Iris pigment epithelial cell (primary cell): ENCODE measurements around the gene AP5Z1.
"Not testable (repeated sequence)": the region's sequence is repeated elsewhere in the genome, so short reads cannot be mapped to it uniquely, and the experiment has no call there.

ENCODE experiments used
- DNase-seq: peaks from one replicate; pipeline ENCODE4 v3.0.0-alpha.2; 2011; ENCODE audit warnings: low read depth

The AP5Z1 gene

GRCh38 chr7:4802577-4802976 is 27.2 kb downstream of the AP5Z1 start:
- not testable (repeated sequence) for DNase-seq

GRCh38 chr7:4803397-4804241 is 28.2 kb downstream of the AP5Z1 start:
- no peak for DNase-seq

DNA sequence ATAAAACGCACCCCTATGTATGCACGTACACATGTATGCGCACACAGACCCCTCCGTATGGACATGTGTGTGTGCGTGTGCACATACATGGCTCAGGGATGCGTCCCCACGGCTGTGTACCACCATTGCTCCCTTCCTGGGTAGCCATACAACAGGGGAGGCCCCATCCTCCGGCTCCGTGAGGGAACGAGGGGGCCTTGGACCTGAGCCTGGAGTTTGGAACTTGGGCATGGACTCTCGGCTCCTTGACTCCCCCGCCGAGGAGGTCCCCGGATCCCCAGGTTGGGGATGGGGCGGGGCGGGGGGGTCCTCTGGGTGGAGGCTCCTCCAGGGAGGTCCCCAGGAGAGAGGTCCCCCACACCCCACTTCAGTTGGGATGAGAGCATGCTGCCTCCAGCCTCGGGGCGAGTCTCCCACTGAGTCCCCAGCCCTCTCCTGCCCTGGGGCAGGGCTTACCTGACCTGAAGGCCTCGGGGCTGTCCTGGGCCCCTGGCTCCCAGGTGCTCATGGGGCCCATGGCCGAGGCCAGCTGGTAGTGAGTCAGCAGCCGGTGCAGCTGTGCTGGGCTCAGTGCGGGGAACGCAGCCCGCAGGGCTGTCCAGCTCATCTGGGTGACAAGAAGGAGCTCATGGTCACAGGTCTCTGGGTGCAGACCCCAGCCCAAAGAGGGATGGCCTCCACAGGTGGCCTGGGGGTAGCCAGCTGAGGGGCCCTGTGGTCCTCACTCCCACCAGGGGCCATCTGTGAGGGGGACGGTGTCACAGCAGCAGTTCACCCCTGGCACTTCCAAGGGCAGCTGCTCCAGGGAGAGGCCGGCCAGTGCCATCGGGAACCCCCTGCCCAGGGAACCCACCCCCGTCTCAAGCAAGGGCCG is 29.9 kb downstream of the AP5Z1 start:
- no peak for DNase-seq

- DNase-seq = no peak
Measured at GRCh38 chr7:4805984-4806300, 30.5 kb downstream of the AP5Z1 start.

DNA sequence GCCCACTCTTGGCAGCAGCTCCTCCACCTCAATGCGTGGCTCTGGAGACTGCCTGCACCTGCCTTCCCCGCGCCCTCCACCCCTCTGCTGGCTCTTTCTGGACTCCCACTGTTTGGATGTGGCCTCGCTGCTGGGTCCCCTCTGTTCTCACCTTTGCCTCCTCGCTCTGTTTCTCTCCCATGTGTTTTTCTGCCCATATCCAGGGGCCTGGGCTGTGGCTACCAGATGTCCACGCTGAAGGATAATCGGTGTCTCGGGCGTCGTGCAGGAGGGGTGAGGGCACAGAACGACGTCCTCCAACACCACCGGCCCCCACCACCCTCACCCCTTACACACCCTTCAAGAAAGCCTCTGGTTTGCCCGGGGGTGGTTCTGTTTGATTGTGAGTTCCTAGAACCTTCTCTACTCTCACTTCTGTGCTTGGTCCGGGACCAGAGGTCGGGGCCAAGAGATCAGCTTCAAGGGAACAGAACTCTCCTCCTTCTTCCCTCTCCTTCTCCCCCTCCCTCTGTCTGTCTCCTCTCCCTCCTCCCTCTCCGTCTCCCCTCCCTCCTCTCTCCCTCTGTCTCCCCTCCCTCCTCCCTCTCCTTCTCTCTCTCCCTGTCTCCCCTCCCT is 31.7 kb downstream of the AP5Z1 start:
- no peak for DNase-seq

- no peak for DNase-seq
Measured at GRCh38 chr7:4807598-4808016, 32.2 kb downstream of the AP5Z1 start.

- no peak for DNase-seq
Measured at GRCh38 chr7:4808026-4808425, 32.6 kb downstream of the AP5Z1 start.

DNA sequence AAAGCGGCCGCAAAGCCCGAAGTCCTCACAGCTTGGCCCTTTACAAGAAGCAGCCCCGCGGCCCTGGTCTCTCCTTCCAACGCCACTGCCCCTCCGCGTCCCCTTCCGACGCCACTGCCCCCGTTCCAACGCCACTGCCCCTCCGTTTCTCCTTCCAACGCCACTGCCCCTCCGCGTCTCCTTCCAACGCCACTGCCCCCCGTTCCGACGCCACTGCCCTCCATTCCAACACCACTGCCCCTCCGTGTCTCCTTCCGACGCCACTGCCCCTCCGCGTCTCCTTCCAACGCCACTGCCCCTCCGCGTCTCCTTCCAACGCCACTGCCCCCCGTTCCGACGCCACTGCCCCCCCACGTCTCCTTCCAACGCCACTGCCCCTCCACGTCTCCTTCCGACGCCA is 33.1 kb downstream of the AP5Z1 start:
- no peak for DNase-seq

- DNase-seq = no peak
Measured at GRCh38 chr7:4809091-4809591, 33.7 kb downstream of the AP5Z1 start.

DNA sequence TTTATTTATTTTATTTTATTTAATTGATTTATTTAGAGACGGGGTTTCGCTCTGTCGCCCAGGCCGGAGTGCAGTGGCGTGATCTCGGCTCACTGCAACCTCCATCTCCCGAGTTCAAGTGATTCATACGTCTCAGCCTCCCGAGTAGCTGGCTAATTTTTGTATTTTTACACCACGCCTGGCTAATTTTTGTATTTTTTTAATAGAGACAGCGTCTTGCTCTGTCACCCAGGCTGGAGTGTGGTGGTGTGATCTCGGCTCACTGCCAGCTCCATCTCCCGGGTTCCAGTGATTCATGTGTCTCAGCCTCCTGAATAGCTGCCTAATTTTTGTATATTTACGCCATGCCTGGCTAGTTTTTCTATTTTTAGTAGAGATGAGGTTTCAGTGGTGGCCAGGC is 34.2 kb downstream of the AP5Z1 start:
- no peak for DNase-seq

DNA sequence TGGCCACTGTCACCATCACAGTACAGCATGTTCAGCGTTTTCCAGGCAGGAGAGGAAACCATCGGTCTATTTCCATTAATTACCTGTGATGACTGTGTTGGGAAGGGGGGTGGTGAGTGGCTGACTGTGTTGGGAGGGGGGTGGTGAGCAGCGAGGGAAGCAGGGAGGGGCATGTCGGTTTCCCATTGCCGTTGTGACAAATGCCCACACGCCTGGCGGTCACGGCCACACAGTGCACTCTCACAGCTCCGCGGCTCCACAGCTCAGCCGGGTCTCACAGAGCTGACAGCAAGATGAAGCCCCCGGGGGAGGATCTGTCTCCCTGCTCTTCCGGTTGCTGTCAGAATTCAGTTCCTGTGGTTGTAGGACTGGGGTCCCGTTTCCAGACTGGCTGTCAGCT is 39.0 kb downstream of the AP5Z1 start:
- DNase-seq = no peak

GRCh38 chr7:4815121-4815520 is 39.7 kb downstream of the AP5Z1 start:
- no peak for DNase-seq

DNA sequence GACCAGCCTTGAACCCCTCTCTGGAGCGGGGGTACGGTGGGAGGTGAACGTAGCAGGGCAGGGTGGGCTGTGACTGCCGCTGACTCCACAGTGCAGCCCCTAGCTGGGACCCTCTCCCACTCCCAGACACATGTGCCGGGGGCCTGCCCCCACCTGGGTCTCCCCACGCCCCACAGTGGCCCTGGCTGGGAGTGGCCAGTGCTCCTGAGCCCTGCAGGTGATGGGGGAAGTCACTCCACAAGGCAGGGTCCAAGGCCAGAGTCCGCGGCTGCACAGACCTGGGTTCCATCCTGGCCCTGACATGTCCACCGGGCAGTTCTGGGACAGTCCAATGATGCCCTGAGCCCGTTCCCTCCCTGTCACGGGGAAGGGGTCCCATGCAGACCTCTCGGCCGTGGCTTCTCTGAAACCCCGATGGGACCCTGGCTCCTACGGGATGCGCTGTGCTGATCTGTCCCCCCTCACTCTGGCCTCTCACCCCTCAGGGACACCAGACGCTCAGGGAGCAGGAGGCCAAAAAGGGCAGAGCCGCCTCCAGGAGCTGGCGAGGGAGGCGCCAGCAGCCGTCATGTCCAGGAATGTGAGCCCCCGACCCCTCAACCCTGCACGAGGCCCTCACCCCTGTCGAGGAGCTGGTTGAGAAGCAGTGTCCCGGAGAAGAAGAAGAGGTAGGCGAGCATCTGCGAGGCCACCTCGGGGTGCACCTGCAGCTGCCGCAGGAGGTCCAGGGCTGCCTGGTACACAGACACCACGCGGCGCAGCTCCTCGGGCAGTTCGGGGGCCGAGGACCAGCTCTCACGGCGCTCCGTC is 40.4 kb downstream of the AP5Z1 start:
- no peak for DNase-seq

- DNase-seq = no peak
Measured at GRCh38 chr7:4816419-4817080, 41.1 kb downstream of the AP5Z1 start.

DNA sequence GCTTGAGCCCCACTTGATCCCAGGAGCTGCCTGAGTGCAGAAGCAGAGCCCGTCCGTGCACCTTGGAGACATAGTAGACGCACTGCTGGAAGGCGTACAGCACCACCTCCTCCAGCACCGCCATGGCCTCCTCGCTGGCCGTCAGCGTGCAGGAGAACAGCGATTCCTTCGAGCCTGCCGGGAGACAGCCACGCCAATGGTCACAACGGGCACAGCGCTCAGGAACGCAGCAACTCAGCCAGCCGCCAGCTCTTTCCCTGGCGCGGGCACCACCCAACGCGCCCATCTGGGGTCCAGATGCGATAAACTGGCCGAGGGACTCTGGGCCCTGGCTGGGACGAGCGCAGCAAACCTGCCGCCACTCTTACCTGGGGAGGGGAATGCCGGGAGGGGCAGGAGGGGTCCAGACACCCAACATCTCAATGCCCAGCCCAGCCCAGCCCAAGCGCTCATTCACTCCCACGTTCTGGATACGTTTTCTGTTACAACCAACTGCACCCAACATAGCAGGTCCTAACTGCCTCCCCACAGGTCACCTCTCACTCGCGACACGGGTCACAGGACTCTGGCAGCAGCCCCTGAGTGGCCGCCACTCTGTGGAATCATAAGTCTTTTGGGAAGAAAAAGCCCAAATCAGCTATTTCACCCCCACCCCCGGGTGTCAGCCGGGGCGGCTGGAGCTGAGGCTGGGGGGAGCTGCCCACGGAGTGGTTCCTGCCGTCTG is 41.9 kb downstream of the AP5Z1 start:
- DNase-seq = no peak

DNA sequence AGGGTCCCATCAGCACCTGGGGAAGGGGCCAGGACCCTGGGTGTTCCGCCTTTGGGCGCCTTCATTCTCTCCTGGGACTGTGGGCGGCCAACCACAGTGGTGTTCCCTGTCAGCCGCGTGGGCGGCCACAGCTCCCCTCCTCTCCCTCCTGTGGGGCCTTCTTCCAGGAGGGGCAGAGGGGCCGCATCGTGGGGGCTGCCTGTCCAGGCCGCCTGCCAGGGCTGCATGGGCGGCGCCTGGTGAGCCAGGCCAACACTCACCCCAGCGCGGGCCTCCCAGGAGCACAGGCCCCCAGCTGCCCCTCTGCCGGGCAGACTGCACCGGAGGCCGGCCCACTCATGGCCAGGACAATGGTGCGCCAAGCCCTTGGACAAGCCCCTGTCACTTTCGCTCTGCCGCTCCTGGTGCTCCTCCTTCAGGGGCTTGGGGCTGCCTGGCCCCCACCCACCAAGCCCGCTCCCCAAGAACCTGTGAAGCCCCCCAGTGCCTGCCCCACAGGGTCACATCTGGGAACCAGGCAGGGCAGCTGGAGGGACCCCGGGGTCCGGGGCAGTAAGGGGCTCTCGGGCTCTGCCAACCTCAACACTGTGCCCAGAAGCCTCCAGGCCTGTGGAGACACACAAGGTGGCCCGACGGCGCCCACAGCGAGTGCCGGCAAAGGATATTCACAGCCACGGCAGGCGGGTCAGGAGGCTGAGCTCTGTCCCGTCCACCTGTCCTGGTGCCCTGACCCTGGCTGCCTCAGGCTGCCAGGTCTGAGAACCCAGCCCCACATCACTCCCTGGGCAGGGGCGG is 42.8 kb downstream of the AP5Z1 start:
- no peak for DNase-seq

DNA sequence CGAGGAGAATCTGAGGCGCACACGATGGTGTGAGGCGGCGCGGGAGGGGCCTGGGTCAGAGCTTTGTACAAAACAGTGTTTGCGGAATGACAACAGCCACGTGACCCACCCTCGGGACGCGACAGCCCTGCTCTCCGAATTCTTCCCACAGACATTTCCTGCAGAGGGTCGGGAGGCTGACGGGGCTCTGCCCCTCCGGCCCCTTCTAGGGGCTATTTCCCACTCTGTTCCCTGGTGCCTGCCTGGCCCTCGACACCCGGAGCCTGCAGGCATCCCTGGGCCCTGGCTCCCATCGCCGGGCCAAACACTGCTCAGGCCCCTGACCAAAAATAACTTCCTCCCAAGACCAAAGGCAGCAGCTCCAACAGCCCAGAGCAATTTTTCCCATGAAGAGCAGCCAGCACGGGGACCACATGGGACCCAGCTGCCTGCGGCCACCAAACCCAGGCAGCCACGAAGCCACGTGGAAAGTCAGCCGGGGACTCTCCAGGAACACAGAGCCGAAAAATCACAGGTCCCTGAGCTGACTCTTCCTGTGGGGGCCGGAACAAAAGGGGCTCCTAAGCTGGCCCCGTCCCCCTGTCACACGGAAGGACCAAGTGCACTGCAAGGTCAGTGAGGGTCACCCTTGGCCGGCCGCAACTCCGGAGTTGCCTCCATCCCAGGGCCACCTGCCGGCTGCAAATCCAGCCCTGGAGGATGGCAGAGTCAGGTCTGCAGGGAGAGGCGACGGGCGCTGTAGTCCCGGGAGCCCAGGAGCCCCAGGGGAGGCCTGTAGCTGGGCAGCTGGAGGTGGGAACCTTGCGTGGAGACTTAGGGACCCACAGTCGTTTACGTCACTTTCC is 44.4 kb downstream of the AP5Z1 start:
- no peak for DNase-seq

- DNase-seq = no peak
Measured at GRCh38 chr7:4820405-4820966, 45.1 kb downstream of the AP5Z1 start.
